Renal cortex interstitium (tissue), 11 donors: ENCODE data around the gene PARD3. TPM values are rescaled to one million over a fixed set of nuclear protein-coding genes. Genes with fewer than 3 reads are reported as not detected.

Source experiments
- DNase-seq, 11 donors: peaks; one replicate each; pipeline ENCODE4 v3.0.0-alpha.2; 2013; ENCODE audit warnings: low read depth in 9 of 11, low spot score in 4 of 11; ENCODE audit errors: extremely low read depth in 1 of 11
- polyA plus RNA-seq, 3 donors: library from polyadenylated mRNA; unstranded; fragments of 120-200 nt; gene quantifications; one replicate each; pipeline ENCODE4 v1.2.1, GENCODE V29; 2013; ENCODE audit not compliant: insufficient read length in 3 of 3

The PARD3 gene
- polyA plus RNA-seq, 3 donors, result 68.5 to 88.7 (median 71.1) TPM

DNA sequence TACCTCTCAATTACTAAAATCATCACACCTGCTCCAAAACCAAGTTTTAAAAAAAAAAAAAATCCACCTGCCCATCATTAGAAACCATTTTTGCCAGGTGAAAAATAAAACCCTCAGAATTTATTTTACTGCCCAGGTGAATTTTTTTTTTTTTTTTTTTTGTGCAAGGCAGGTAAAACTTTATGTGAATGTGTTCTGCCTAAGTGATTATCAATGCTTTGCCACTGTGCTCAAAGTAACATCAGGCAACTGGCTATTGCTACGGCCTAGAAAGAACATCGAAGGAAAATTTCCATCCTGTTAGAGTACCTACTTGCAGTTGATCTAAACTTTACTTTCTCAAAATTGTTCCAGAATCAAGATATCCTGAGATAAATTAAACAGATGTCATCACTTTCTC, 512.1 kb downstream of the PARD3 start:
- no peak for DNase-seq

- DNase-seq, result no peak
Measured at GRCh38 chr10:34299105-34299611, 515.9 kb downstream of the PARD3 start.

GRCh38 chr10:34298346-34298818, 516.7 kb downstream of the PARD3 start:
- DNase-seq, result no peak

DNA sequence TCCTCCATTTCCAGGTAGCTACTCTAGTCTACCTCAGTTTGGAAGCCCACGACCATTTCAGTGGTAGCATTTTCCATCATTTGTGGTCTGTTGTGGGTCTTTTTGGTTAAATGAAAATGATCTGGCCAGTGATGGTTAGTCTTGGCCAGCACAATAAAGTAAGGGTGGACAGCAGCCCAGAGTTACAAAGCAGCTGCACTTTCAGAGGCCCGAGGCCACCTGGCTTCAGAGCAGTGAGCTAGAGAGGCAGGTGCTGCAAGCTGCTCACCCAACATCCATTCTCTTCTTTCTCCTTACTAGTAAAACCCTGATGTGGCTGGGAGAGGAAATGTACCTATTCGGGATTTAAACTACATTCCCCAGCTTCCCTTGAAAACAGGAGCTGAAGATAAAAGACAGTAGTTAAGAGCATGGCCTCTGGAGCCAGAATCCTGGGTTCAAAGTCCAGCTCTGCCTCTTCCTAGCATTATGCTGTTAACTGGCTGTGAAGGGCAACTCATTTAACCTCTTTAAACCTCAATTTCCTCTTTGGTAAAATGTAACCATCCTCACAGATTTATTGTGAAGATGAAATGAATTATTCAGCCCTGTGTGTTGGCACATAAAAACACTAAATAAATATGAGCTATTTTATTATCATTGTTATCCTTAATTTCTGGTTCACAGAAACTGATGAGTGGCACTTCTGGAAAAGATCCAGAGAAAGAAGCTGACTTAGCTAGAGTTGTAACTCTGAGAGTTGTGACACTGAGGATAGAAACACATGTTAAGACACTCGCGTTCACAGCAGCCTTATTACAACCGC, 517.4 kb downstream of the PARD3 start:
- DNase-seq, result no peak

- DNase-seq, result peak in 7 of 11 donors; percentile 29 to 70 (median 52)
Measured at GRCh38 chr10:34295142-34295548, 520.0 kb downstream of the PARD3 start.

GRCh38 chr10:34294137-34294536, 521.0 kb downstream of the PARD3 start:
- DNase-seq, result no peak

DNA sequence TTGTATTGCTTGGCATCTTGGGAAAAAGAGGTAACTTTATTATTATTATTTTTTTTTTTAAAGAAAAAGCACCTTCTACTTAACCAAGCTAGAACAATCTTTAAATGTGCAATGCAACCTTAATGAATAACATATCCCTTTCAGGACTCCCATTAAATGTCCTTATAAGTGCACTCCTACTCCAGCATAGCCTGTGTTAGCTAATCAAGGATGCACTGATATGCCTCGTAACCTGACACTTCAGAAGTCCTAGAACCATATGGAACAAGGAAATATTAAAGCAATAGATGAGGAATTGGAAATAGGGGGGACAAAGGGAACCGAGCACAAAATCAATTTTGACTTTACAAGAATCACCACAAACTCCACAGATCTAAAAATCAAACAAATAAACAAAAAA, 522.4 kb downstream of the PARD3 start:
- DNase-seq, result no peak

DNA sequence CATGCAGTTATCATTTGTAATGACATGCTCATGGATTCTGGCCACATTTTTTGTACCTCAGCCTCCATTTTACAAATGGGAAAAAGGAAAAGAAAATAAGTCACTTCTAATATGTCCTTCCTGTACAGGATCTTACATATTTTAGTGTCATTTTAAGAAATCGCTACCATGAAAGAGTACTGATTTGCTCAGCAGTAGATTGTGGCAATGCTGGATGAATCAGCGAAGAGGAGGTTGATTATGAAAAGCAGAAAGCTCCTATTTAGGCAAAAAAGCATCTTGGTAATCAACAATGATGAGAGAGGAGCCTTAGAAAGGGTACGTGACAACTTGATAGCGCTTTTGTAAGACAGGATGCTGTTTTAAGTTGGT, 522.9 kb downstream of the PARD3 start:
- DNase-seq, result no peak

DNA sequence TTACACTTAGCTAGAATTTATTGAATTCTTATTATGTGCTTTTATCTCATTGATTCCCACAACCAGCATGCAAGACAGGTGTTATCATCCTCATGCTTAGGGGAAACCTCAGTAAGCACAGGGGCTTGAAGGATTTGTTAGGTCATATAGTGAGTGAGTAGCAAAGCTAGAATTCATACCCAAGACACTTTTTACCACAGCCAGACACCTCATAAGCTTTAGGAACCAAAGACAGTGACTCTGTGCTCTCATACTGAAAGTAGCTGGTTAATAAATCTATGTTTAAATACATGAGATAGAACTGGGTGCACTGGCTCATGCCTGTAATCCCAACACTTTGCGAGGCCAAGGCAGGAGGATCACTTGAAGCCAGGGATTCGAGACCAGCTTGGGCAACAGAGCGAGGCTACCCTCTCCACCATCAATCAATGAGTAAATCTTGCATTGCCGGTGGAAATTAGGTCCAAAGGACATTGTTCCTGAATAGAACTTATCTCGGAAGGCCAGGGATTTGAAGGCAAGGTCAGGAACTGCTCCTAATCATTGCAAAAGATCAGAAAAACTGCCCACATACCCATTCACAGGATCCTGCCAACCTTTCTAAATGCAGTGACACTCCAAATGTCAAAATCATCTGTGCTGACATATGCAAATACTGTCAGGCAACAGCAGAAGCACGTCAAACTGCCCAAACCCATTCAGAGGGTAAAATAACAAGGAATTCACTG, 523.5 kb downstream of the PARD3 start:
- DNase-seq, result no peak

GRCh38 chr10:34290412-34291081, 524.5 kb downstream of the PARD3 start:
- no peak for DNase-seq

DNA sequence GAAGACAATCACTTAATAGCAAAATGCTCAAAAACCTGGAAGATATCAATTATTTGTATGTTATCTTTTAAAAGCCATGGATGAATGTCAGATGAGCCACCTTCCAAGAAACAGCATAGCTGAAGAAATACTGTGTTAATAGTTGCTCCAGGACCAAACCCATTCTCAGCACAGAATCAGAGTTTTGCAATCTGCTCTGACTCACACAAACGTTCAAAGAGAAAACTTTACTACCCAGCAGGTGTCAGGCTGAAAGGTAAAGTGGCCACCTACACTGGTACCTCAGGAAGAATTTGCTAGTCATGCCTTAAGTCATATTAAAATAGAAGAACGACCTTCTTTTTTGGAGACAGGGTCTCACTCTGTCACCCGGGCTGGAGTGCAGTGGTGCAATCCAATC, 526.5 kb downstream of the PARD3 start:
- DNase-seq, result no peak

DNA sequence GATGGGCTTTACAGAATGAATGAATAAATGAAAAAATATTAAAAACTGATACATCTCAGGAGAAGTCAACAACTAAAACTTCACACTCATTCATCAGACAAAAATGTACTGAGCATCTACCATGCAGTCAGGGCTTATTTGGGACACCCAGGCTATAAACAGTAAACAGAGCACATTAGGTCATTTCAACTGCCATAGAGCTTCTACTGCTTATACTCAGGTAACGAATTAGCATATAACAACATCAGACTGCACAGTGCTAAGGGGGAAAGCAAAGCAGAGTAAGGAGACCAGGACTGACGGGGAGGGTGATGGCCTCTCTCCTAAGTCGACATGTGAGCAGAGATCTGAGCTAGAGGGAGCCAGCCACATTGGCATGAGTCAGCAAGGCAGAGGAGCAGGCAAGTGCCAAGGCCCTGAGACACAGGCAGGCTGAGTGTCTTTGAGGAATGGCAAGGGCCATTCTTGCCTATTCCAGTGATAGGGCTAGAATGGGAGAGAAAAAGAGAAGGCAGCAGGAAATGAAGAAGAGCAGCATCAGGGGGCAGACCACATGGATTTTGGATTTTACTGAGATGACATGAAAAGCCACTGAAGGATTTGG, 528.9 kb downstream of the PARD3 start:
- no peak for DNase-seq

GRCh38 chr10:34281661-34282582, 533.2 kb downstream of the PARD3 start:
- no peak for DNase-seq

GRCh38 chr10:34280599-34281374, 534.3 kb downstream of the PARD3 start:
- no peak for DNase-seq

DNA sequence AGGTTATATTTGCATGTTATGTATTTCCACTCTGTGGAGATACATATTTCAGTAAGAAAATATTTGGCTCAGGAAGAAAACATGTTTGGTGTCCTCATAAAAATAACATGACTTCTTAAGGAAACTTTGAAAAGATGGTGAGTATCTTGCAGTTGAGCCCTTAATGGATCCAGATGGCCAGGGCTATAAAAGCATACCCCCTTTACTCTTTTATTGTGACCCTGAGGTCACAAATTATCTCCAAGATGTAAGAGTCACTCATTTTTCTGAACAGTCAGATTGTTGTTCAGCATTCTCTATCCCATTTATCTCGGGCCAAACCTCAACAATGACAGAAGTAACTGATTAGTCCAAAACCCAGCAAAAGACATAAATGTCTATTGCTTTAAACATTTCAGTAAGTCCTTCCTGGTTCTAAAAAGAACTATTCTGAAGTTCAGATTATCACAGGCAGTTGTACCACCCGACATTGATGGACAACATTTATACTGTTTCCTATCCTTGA, 539.4 kb downstream of the PARD3 start:
- no peak for DNase-seq

- DNase-seq, result no peak
Measured at GRCh38 chr10:34274906-34275305, 540.2 kb downstream of the PARD3 start.

GRCh38 chr10:34273340-34273739, 541.8 kb downstream of the PARD3 start:
- DNase-seq, result no peak
